H9 (cell line): Measurements from ENCODE around the gene DOCK2. TPM values are rescaled to one million over a fixed set of nuclear protein-coding genes. Genes with fewer than 3 reads are reported as not detected.

Experiments used
- DNase-seq: peaks from one replicate; pipeline ENCODE4 v3.0.0-alpha.2; 2017
- H2AFZ ChIP-seq: one replicate; pipeline ENCODE4 v1.6.1; 2013; ENCODE audit warnings: mild to moderate bottlenecking, low read length, control low read depth, moderate library complexity
- H2AK5ac ChIP-seq: 2 replicates; pipeline ENCODE4 v1.6.1; 2013; ENCODE audit warnings: low read length, control low read depth, mixed read lengths; ENCODE audit not compliant: insufficient read length
- H2BK120ac ChIP-seq: one replicate; pipeline ENCODE4 v1.6.1; 2013; ENCODE audit warnings: low read depth, mild to moderate bottlenecking, low read length, control low read depth, inconsistent platforms; ENCODE audit not compliant: poor library complexity, severe bottlenecking
- H2BK12ac ChIP-seq: 2 replicates; pipeline ENCODE4 v1.6.1; 2013; ENCODE audit warnings: low read length, control low read depth, mixed read lengths, low read depth; ENCODE audit not compliant: insufficient read length
- H2BK15ac ChIP-seq: 2 replicates; pipeline ENCODE4 v1.6.1; 2013; ENCODE audit warnings: low read depth, low read length, control low read depth
- H2BK20ac ChIP-seq: one replicate; pipeline ENCODE4 v1.6.1; 2013; ENCODE audit warnings: low read depth, mild to moderate bottlenecking, low read length, control low read depth, inconsistent platforms; ENCODE audit not compliant: poor library complexity, severe bottlenecking
- H2BK5ac ChIP-seq: 2 replicates; pipeline ENCODE4 v1.6.1; 2013; ENCODE audit warnings: low read length, control low read depth, mixed read lengths; ENCODE audit not compliant: insufficient read length
- H3K14ac ChIP-seq: 2 replicates; pipeline ENCODE4 v1.6.1; 2013; ENCODE audit warnings: low read length, control low read depth; ENCODE audit not compliant: insufficient read depth
- H3K18ac ChIP-seq: 2 replicates; pipeline ENCODE4 v1.6.1; 2013; ENCODE audit warnings: low read depth, mild to moderate bottlenecking, mixed read lengths, low read length, control low read depth; ENCODE audit not compliant: insufficient read length
- H3K23ac ChIP-seq: 2 replicates; pipeline ENCODE4 v1.6.1; 2013; ENCODE audit warnings: low read length, control low read depth, mixed read lengths, low read depth; ENCODE audit not compliant: insufficient read length
- H3K23me2 ChIP-seq: 2 replicates; pipeline ENCODE4 v1.6.1; 2013; ENCODE audit warnings: low read depth, mild to moderate bottlenecking, mixed read lengths, low read length, control low read depth; ENCODE audit not compliant: insufficient read length, poor library complexity, severe bottlenecking
- H3K27ac ChIP-seq: 2 replicates; pipeline ENCODE4 v1.5.1; 2013; ENCODE audit warnings: low read length, control low read depth, mixed read lengths, low read depth; ENCODE audit not compliant: insufficient read length
- H3K27me3 ChIP-seq: 2 replicates; pipeline ENCODE4 v1.6.1; 2013; ENCODE audit warnings: low read length, control low read depth, inconsistent platforms; ENCODE audit not compliant: insufficient read depth
- H3K4ac ChIP-seq: 2 replicates; pipeline ENCODE4 v1.6.1; 2013; ENCODE audit warnings: low read depth, mild to moderate bottlenecking, control low read depth, inconsistent platforms, low read length, moderate library complexity
- H3K4me1 ChIP-seq: 2 replicates; pipeline ENCODE4 v1.6.1; 2013; ENCODE audit warnings: low read length, control low read depth, inconsistent platforms; ENCODE audit not compliant: insufficient read depth
- H3K4me2 ChIP-seq: 2 replicates; pipeline ENCODE4 v1.6.1; 2013; ENCODE audit warnings: low read length, control low read depth, mixed read lengths; ENCODE audit not compliant: insufficient read length, insufficient read depth
- H3K56ac ChIP-seq: 2 replicates; pipeline ENCODE4 v1.6.1; 2013; ENCODE audit warnings: low read depth, mild to moderate bottlenecking, mixed read lengths, low read length, control low read depth; ENCODE audit not compliant: insufficient read length
- H3K79me1 ChIP-seq: 2 replicates; pipeline ENCODE4 v1.6.1; 2013; ENCODE audit warnings: low read depth, mild to moderate bottlenecking, moderate library complexity, low read length, control low read depth, inconsistent platforms; ENCODE audit not compliant: insufficient read depth, poor library complexity, severe bottlenecking
- H3K79me2 ChIP-seq: 2 replicates; pipeline ENCODE4 v1.6.1; 2013; ENCODE audit warnings: low read length, control low read depth, inconsistent platforms; ENCODE audit not compliant: insufficient read depth
- H3K9ac ChIP-seq: 2 replicates; pipeline ENCODE4 v1.6.1; 2013; ENCODE audit warnings: low read length, control low read depth, mixed read lengths; ENCODE audit not compliant: insufficient read length; ENCODE audit errors: extremely low read depth
- H3K9me3 ChIP-seq: one replicate; pipeline ENCODE4 v1.6.1; 2013; ENCODE audit warnings: low read depth, low read length, inconsistent platforms; ENCODE audit not compliant: control insufficient read depth
- H3T11ph ChIP-seq: one replicate; pipeline ENCODE4 v1.6.1; 2013; ENCODE audit warnings: mild to moderate bottlenecking, low read length, control low read depth, inconsistent platforms
- H4K20me1 ChIP-seq: one replicate; pipeline ENCODE4 v1.6.1; 2013; ENCODE audit not compliant: control insufficient read depth, insufficient read length, insufficient read depth
- H4K5ac ChIP-seq: 2 replicates; pipeline ENCODE4 v1.6.1; 2013; ENCODE audit warnings: low read depth, mild to moderate bottlenecking, mixed read lengths, low read length, control low read depth; ENCODE audit not compliant: insufficient read length
- H4K8ac ChIP-seq: replicated peaks from 2 replicates; pipeline ENCODE4 v1.6.1; 2013; ENCODE audit warnings: low read length, control low read depth, mixed read lengths, low read depth; ENCODE audit not compliant: insufficient read length
- H4K91ac ChIP-seq: 2 replicates; pipeline ENCODE4 v1.6.1; 2013; ENCODE audit warnings: low read depth, mild to moderate bottlenecking, moderate library complexity, mixed read lengths, low read length, control low read depth; ENCODE audit not compliant: insufficient read length
- H3K27ac Mint-ChIP-seq, 3 experiments: 2 replicates in 2 of 3; 3 replicates in 1 of 3; pipeline ENCODE4 v1.8.0; 2020 to 2021; ENCODE audit warnings: mixed read lengths in 3 of 3, mild to moderate bottlenecking in 1 of 3, moderate library complexity in 1 of 3
- H3K27me3 Mint-ChIP-seq: 2 replicates; pipeline ENCODE4 v1.8.0; 2021; ENCODE audit warnings: low read depth, mild to moderate bottlenecking, moderate library complexity, mixed read lengths
- H3K36me3 Mint-ChIP-seq, 3 experiments: 2 replicates in 2 of 3; 3 replicates in 1 of 3; pipeline ENCODE4 v1.8.0; 2020 to 2021; ENCODE audit warnings: low read depth in 3 of 3, mixed read lengths in 3 of 3; ENCODE audit not compliant: insufficient read depth in 1 of 3
- H3K4me1 Mint-ChIP-seq, 2 experiments: 2 replicates each; pipeline ENCODE4 v1.8.0; 2020; ENCODE audit warnings: mixed read lengths in 2 of 2
- H3K4me3 Mint-ChIP-seq, 2 experiments: 2 replicates in 1 of 2; 3 replicates in 1 of 2; pipeline ENCODE4 v1.8.0; 2020 to 2021; ENCODE audit warnings: mild to moderate bottlenecking in 2 of 2, mixed read lengths in 2 of 2, moderate library complexity in 1 of 2
- H3K9me3 Mint-ChIP-seq, 2 experiments: 2 replicates in 1 of 2; 3 replicates in 1 of 2; pipeline ENCODE4 v1.8.0; 2020; ENCODE audit warnings: mild to moderate bottlenecking in 2 of 2, mixed read lengths in 2 of 2, moderate library complexity in 1 of 2
- CTCF ChIP-seq: fragments of 200-600 bp; sonication (generic); conservative IDR thresholded peaks from 3 replicates; pipeline ENCODE4 v1.8.0; 2021; ENCODE audit warnings: antibody characterized with exemption, mild to moderate bottlenecking
- WGBS: extraction: QIAGEN DNeasy Blood & Tissue Kit; methylation state at CpG from one replicate; pipeline ENCODE4 v1.1.7; 2013; ENCODE audit warnings: missing lambda C conversion rate, low lambda C conversion rate, mixed read lengths; ENCODE audit not compliant: insufficient read length; ENCODE audit errors: extremely low coverage; 5-methylcytosine and 5-hydroxymethylcytosine counted together
- total RNA-seq: library from RNA; stranded (reverse); gene quantifications from 2 replicates; pipeline ENCODE4 v1.2.1, GENCODE V29; 2021

Gene DOCK2
- total RNA-seq, 1 experiment from 2014 or later, result 7.8 TPM

DNA sequence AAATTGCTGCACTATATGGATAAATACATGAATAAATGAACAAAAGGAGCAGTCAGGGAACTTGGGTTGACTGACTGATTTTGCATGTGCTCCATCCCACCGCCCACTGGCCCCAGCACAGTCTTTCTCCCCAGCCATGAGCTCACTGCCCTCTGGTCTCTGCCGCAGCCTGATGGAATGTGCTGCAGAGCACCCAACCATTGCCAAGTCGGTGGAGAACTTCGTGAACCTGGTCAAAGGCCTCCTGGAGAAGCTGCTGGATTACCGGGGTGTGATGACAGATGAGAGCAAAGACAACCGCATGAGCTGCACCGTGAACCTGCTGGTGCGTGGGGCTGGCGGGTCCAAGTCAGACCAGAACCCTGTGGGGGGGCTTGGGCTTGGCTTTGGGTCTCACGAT is 397.2 kb downstream of the DOCK2 start:
- Histone ChIP-seq H3K14ac (no peak overlapping the region), H3K27ac (no peak overlapping the region), H2AFZ (no peak overlapping the region), H3K4me2 (no peak overlapping the region), H2BK120ac (no peak overlapping the region), H3K79me2 (no peaks in the 10 kb centered on the region), H2BK20ac (no peak overlapping the region), H3K79me1 (no peaks in the 10 kb centered on the region), H3K4ac (no peak overlapping the region), H2BK5ac (no peak overlapping the region), H3K9ac (no peak overlapping the region), H3K18ac (no peak overlapping the region), H3K9me3 (no peaks in the 10 kb centered on the region), H4K5ac (no peak overlapping the region), H3K27me3 (no peaks in the 10 kb centered on the region), H4K91ac (no peak overlapping the region), H2AK5ac (no peak overlapping the region), H2BK15ac (no peak overlapping the region), H4K20me1 (no peaks in the 10 kb centered on the region), H2BK12ac (no peak overlapping the region), H4K8ac (no peak overlapping the region), H3K23ac (no peak overlapping the region), H3K4me1 (no peaks in the 10 kb centered on the region), H3T11ph (no peak overlapping the region), H3K56ac (no peak overlapping the region), H3K23me2 (no peaks in the 10 kb centered on the region)
- no peak for DNase-seq
- TF ChIP-seq CTCF, result no peak
- Mint-ChIP-seq H3K36me3 (no peaks in the 10 kb centered on the region), H3K27me3 (no peaks in the 10 kb centered on the region; the same call in 1 of the 2 replicates), H3K27ac (no peak overlapping the region), H3K9me3 (no peaks in the 10 kb centered on the region), H3K4me3 (no peak overlapping the region), H3K4me1 (no peaks in the 10 kb centered on the region)
- WGBS, result no CpG with 5 or more reads among the region's 10 CpGs
